Pons (tissue), 1 donor: Measurements from ENCODE around the gene RIMBP2.

ENCODE experiments used
- DNase-seq: peaks from one replicate; pipeline ENCODE4 v3.0.0-alpha.2; 2016; ENCODE audit warnings: low spot score

RIMBP2 gene

DNA sequence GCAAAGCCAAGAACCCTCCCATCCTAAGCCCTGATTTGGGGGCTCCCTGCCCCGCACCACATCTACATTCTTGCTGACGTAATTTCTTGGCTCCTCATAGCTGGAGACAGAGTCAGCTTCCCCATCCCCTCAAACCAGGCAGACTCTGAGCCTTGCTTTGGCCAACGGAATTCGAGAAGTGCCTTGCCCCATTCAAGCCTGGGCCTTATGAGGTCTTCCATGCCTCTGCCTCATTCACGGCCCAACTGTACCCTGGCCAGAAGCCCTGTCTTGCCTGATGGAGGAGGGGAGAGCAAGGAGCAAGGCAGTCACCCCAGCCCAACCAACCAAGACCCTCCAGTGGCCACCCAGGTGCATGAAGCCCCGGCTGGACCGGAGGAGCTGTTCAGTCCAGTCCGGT lies 214.3 kb downstream of the RIMBP2 start:
- no peak for DNase-seq

DNA sequence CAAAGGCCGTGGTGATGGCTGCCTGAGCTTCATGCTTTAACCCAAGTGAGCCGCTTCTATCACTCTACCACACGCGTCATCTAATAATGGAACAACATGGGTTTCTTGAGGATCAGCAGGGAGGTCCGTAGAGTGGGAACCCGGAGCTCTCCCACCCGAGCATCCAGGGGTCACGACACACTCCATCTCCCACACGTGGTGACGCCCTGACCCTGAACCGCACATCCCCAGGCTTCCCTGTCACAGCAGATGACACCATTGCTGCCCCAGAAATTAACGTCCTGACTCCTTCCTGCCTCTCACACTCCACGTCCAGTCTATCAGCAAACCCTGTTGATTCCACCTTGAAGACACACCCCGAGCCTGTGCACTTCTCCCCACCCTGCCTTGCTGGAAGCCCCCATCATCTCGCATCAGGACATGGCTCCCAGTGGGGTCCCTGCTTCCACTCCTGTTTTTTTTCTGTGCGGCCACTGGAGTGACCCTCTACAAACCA lies 215.2 kb downstream of the RIMBP2 start:
- DNase-seq: no peak

DNA sequence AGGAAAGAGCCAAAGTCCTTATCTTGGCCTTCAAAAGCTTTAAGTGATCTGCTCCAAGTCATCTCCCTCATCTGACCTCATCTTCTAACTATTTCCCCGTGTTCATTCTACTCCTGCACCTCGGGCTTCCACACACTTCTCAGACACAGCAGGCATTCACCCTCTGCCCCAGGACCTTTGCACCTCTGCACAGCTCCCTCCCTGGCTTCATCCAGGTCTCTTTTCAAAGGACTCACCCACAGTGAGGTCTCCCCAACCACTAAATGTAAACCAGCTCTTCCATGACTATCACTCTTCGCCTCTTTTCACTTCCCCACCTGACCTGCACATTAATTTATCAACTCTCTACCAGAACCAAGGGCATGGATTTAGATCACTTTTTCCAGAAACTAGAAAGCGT lies 216.6 kb downstream of the RIMBP2 start:
- no peak for DNase-seq

DNA sequence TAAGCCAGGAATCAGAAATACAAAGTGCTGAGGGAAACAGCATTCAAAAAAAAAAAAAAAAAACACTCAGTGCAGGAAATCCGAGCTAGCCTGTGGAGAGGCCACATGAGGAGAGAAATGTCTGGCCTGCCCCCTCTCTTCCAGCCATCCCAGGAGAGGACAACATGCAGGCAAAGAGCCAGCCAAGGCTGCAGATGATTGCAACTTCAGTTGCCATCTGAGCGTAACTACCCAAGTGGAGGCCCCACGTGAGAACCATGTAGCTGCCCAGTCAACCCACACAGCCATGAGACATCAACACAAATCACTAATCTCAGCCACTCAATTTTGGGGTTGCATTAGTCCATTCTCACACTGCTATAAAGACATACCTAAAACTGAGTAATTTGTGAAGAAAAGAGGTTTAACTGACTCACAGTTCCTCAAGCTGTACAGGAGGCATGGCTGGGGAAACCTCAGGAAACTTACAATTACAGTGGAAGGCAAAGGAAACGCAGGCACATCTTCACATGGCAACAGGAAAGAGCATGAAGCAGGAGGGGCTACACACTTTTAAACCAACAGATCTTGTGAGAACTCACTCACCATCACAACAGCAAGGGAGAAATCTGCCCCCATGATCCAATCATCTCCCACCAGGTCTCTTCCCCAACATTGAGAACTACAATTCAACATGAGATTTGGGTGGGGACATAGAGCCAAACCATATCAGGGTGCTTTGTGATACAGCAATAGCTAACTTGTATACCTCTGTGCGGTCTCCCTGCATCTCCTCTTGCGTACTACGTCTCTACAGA lies 217.3 kb downstream of the RIMBP2 start:
- DNase-seq: no peak

DNA sequence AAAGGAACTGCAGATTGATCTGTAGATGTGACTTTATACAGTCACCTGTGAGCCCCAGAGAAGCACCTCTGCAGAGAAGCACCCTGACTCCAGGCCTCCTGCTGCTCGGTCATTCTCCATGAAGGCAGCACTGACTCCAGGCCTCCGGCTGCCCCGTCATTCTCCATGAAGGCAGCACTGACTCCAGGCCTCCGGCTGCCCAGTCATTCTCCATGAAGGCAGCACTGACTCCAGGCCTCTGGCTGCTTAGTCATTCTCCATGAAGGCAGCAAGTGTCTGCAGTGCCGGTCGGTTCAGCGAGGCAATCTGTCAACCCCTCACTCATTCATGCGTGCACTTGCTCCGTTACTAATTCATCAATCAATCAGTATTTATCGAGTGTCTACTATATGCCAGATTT lies 218.1 kb downstream of the RIMBP2 start:
- no peak for DNase-seq

DNA sequence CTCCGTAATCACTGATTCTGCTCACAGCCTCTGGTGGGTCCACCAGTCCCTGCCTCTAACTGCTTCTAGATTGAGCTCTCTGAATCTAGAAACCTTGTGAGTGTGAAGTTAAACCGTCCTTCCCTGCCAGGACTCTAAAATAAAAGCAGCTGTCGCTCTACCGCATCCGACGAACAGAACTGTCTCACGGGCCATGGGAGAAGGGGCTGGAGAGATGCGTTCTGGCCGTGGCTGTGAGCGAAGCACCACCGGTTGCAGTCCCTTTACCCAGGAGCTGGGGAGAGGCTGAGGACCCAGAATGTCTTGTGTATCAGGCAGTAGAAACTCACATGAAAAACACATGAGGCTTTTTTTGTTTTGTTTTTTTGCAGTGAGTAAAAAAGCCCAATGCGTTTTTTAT lies 218.8 kb downstream of the RIMBP2 start:
- DNase-seq: no peak

DNA sequence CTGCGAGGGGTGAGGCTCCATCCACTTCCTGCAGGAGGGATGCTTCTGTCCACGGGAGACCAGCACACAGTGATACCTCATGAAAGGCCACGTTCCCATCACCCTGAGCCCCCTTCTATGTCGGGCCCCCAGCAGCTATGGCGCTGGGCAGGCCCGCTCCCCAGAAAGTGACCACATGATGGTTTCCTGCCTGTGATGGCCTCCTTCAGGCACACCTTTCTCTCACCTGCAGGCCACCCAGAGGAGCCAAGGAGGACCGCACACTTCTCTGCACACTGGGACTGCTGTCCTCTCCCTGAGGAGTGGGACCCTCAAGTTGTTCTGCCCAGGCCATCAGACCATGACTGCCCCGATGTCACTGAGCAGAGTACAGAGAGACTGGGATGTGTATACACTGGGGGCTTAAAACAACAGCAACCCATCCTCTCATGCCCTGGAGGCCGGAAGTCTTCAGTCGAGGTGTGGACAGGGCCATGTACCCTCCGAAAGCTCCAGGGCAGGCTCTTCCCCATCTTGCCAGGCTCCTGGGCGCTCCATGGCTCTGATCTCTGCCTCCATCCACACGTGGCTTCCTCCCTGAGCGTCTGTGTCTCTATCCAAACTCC lies 219.5 kb downstream of the RIMBP2 start:
- DNase-seq: no peak

DNA sequence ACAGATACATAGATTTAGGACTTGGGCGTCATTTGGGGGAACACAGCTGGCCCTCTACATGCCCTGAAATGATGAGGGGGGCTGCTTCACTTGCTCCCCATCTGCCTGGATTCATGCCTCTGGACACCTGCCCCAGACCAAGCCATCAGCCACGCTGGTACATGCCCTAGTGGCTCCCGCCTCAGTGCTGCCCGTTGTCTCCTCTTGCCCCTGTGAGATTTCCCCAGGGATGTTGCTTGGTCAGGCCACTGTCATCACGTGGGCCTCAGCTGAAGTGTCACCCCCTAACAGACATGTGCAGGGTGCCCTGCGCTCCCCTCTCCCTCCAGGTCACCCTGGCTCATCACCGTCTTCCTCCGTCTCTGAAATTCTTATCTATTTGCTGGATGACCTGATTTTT lies 220.9 kb downstream of the RIMBP2 start:
- no peak for DNase-seq

DNA sequence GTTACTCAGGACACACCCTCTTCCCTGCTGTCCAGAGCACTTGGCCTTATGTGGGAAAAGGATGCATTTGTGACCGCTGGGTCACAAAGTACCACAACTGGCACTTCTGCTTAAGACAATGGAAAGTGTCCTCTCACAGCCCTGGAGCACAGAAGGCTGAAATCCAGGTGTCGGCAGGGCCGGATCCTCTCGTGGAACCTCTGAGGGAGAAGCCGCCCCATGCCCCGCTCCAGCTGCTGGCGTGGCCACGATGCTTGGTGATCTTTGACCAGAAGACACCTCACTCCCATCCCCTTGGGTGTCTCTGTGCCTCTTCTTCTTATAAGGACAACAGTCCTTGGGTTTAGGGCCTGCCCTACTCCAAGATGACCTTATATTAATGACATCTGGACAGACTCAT lies 221.4 kb downstream of the RIMBP2 start:
- no peak for DNase-seq

DNA sequence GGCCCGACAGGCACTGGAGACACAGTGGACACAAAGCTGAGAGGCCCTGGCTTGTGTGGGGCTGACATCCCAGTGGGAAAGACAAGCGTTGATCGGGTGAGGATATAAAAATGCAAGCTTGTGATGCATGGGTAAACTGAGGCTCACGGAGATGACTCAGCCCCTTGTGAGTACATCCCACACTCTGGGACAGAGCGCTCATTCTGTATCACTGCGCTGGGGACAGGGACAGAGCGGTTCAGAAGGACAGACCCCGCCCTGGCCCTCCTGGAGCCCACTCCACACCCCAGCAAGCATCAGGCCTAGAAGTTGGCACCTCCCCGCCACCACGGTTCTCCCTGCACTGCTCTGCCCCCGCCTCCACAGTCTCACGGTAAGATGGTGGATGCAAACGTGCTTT lies 222.1 kb downstream of the RIMBP2 start:
- DNase-seq: no peak

DNA sequence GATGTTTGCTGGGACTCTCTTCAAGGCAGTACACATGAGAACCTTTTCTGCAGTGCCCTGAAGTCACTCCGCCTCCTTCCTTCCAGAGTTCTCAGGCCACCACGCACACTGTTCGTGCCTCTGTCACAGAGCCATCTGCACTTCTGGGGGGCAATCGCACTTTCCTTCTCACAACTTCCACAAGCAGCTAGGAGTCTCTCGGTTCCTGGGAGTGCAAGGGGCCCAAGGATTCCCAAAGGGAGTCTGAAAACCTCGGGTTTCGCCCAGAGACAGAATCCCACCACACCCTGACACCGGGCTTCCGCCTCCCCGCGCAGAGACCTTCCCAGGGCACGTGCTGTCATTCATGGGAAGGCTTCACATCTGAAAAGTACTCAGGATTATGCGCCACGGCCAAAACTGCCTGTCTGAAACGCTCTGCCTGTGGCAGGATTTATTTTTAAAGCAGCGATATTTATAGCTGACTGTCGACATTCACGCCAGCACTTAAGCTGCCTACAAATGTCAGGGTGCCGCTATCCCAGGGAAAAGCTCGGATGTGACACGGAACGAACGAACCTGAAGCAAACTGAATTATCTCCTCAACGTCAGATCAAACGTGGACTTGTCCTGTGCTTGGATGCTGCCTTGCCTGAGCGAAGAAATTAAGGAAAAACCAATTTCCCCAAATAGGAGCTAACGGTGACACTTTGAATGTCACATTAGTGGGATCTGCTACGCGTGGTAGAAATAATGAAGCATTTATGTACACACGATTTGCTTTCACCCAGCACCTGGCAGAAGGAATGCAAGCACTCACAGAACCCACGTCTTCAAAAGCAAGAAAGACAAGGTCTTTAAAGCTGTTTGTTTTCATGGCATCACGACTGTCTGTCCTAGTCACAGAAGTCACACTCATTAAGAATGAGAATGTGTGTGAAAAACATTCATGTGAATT lies 224.4 kb downstream of the RIMBP2 start:
- DNase-seq: no peak

DNA sequence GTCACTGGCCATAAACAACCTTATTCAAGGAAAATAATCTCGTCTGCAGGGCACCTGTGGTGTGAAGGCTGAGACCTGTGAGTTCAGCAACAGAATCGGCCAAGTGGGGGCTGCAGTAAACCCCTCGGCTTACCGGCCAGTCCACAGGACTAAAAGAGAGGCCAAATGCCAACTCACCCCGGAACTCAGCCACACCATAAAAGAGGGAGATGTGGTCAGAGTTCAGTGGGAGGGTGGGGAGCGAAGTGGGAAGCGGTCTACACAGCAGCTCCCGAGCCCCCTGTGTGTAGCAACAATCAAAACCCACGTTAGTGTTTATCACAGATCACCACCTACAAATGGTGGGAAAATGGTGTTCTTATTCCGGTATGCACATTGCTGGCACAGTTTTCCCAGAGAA lies 225.4 kb downstream of the RIMBP2 start:
- DNase-seq: no peak

DNA sequence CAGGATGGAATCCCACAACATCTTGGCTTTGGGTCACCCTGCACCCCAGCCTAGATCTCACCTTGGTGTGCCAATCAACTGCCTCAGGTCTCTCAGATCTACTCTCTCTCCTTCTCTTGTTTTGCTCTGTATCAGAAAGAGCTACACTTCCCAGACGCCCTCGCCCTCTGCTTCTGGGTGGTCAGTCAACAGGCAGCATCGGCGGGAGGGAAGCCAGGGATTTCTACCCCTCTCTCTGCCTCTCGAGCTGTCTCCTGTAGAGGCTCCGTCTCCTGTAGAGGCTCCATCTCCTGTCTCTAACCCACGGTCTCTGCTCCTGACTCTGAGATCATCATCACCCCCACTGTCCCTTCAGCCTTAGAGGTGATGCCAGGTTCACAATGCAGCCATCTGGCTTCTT lies 226.8 kb downstream of the RIMBP2 start:
- DNase-seq: no peak

DNA sequence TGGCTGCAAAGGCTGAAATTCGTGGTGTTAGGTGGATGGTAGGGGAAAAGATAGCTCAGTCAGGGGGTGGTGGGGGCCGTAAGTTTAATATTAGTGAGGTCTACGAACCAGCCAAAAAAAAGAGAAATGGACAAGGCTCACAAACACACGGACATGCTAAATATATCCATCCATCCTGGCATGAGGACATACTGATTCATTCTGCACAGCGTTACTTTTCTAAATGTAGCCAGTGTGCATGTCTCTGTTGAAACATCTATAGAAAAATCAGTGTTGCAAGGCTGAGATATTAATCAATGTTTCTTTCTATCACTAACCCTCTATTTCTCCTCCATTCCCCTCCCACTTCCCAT lies 227.8 kb downstream of the RIMBP2 start:
- DNase-seq: no peak

DNA sequence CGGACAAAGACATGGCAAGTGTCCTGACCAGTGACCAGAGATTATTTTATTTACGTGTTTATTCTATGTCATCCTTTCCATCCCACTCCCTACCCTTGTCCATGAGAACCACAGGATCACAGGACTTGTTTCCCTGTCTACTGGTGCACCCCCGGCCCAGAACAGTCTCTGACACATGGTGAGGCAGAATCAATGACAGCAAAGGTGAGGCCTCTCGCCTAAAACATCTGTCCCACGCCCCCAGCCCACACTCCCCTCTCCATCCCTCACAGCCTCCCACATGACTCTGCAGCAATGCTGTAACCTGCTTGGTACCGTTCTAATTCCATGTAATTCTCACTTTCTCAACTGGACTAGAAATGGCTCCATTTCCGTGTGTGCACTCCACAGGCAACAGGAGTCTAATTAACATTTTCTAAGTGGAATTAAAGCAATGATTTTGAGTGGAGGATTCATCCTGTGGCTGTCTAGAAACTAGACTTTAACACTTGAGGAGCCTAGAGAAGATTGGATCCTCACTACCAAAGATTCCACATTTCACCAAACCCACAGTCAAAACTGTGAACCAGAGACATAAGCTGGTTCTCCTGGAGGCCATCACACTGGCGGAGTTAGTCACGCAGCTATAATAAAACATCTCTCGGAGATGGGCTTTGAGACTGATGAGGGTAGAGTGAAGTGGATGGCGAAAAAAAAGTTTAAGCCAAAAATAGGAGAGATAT lies 228.3 kb downstream of the RIMBP2 start:
- DNase-seq: no peak

DNA sequence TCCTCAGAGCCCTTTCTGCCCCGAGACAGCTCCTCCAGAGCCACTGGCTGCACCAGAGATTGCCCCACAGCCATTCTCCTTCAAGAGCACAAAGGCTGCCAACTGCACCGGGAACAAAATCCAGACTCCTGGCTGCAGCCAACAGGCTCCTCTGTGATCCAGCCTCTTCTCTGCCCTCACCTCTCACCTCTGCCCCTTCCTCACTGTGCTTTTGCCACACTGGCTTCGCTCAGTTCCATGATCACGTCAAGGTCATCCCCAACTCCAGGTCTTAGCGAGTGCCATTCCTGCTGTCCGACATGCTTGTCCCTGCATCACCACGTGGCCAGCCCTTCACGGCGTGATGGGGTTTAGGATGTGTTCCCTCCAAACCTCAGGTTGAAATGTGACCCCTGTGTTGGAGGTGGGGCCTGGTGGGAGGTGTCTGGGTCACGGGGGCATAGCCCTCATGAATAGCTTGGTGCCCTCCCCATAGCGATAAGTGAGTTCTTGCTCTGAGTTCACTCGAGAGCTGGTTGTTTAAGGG lies 229.1 kb downstream of the RIMBP2 start:
- DNase-seq: no peak

DNA sequence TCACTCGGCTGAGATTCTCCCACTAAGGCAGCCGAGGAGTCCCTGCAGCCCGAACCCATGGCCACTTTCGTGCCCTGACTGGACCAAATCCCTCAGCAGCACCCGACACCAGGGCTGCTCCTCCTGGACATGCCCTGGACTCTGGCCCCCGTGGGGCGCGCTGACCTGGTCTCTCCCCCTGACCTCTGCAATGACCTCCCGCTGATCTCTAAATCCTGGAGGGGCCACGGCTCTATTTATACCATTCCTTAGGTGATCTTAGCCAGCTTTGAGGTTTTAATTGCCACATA lies 230.0 kb downstream of the RIMBP2 start:
- DNase-seq: no peak

DNA sequence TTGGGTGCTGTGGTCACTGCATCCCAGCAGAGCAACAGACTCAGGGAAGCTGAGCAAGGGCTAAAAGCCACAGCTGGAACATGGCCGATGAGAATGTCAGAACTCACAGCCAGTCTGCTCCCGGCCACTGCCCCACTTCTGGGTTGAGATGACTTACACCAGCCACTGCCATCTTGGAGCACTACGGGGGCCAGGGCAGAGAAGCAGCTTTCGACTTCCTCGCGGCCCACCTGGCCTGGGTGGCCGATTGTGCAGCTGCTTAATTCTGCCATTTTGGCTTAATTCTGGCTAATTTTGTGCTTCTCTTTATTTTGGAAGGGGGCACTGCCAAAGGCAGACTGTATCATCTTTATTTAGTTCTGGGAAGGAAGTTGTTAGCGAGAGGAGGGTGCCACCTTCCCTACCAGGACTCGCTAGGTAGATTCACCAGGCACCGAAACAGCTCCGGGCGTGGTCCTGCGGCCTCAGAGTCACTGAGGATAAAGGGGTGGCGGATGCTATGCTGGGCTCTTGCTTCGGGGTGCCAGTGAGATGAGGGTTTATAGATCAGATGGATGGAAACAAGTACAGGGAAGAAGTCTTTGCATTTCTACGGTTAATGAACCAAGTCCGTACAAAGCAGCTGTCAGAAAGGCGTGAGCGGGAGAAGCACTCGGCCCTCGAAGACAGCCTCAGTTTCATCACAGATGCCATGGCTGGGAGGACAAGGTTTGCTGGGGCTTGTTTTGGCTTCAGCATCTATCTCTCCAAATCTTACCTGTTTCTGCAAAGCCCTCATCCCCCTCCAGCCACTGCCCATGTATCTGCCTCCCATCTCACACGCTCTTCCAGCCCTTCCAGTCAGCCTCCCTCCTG lies 230.6 kb downstream of the RIMBP2 start:
- DNase-seq: no peak

DNA sequence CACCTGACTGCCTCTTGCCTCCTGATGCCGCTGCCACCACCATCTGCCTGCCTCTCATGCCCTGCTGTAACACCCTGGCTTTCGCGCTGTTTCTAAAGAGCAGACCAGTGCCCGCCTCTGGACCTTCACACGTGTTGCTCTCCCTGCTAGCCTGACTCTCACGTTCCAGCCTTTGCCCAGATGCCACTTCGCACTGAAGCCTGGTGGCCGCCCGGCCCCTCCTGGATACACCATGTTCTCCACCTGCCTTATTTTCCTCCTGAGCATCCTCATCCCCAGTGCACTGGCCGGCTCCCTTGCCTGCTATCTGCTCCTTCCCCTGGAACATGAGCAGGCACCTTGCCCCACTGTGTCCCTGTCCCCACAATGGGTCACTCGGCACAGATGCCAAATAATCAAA lies 231.9 kb downstream of the RIMBP2 start:
- DNase-seq: no peak

DNA sequence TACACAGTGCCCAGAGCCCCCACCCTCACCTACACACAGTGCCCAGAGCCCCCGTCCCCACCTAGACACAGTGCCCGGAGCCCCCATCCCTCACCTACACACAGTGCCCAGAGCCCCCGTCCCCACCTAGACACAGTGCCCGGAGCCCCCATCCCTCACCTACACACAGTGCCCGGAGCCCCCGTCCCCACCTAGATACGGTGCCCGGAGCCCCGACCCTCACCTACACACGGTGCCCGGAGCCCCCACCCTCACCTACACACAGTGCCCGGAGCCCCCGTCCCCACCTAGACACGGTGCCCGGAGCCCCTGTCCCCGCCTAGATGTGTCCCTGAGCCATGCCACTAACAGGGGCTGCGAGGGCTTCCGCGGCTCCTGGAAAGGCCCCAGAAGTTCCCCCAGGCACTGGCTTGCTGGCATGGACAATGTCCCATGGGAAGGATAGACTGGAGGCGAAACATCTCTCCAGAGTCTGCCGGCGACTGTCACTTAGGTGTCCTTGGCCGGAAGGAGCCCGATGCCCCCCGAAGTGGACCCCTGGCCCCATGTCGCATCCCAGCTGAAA lies 232.4 kb downstream of the RIMBP2 start:
- DNase-seq: no peak

DNA sequence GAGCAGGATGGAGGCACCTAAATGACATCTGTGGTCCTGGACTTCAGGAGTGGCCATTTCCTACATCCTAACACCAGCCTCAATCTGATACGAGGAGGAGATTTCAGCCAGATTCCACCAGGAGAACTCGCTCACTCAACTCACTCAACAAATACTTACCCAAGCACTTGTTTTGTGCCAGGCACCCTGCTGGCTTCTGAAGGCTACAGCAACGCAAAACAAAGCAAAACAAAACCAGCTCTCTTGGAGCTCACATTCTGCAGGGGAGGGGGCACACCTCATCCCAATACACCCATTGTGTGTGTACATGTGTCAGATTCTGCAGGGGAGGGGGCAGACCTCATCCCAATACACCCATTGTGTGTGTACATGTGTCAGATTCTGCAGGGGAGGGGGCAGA lies 233.7 kb downstream of the RIMBP2 start:
- no peak for DNase-seq
